ENCODE measurements around the gene NETO2.
"Not testable (repeated sequence)": the region's sequence is repeated elsewhere in the genome, so short reads cannot be mapped to it uniquely, and the experiment has no call there.

The NETO2 gene

DNA sequence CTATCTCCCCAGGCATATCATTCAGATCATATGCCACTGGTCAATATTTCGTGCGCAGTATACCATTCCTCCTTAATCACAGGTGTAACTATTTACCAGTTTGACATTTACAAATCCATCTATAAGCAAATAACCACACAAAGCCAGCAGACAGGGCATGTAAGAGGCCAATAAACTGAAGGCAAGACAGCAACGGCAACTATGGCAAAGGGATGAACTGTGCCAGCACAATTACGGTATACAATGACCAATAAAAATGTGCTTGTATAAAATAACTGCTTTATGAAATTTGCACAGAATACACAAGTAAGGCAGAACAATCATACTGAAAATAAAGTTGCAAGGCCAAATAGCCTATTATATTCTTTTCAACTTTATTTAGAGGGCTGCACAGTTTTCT is 9.2 kb downstream of the NETO2 start:
- DNase-seq = no peak

DNA sequence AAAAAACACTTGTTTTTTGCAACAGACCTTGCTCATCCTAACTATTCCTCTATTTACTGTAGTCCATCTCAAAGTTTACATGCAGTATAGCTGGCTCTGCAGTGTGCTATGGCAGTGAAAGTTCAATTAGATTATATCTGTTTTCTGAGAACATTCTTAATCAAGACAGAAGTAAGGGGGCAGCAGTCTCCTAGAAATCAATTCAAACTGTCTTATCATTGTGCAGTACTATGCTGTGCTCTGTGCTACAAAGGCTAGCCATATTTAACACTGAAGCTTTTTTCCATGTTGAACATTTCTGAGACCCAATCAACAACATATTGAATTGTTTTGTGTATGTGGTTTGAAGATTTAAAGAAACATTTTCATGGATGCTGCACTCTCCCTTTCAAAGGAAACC is 11.4 kb downstream of the NETO2 start:
- no peak for DNase-seq

DNA sequence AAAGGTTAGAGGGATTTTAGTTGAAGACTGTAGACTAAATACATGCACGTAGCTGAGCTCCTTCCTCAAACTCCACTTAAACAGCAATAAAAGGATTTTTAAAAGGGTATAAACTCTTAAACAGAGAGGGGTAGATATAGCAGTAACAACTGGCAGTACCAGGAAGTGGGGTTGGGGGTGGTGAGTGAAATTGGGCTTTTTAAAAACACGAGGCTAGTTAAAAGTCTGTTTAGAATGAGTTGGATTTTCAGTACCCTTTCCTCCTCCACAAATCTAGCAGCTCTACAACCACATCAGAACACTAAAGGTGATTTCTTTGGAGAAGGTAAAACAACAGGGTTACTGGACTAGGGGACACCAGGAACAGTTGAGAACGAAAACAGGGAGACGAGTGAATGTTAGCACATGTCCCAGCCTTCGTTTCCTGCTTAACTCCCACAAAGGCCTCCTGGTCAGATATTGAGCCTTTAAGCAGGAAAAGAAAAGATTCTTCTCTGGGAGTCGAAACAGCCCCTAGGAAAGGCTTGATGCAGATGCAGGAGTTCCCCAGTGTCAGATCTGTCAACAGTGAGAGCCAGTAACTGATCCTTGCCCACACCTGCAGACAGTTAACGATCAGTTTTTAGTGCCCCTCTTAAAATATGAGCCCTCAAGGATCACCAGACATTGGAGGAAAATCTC is 13.8 kb downstream of the NETO2 start:
- no peak for DNase-seq

DNA sequence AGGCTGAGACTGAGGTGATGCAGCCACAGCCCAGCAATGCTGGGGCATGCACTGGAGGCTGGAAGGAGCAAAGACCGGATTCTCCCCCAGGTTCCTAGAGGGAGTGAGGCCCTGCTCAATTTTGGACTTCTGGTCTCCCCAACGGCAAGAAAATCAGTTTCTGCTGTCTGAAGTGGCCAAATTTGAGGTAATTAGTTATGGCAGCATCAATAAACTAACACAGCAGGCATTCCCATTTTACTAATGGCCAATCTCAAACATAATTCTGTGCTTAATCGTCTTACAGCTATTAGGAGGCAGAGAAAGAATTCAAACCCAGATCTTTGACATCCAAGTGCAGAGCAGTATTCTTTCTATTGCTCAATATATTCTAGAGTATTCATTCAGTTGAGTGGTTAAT is 16.2 kb downstream of the NETO2 start:
- DNase-seq = no peak

DNA sequence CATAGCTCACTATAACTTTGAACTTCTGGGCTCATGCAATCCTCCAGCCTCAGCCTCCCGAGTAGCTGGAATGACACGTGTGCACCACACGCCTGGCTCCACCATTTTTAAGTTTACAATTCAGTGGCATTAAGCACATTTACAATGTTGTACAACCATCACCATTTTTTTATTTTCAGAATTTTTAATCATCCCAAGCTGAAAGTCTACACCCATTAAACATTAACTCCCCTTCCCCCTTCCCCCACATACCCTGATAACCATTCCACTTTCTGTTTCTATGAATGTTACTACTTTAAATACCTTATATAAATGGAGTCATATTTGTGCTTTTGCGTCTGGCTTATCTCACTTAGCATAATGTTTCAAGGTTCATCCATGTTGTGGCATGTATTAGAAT is 18.0 kb downstream of the NETO2 start:
- no peak for DNase-seq

DNA sequence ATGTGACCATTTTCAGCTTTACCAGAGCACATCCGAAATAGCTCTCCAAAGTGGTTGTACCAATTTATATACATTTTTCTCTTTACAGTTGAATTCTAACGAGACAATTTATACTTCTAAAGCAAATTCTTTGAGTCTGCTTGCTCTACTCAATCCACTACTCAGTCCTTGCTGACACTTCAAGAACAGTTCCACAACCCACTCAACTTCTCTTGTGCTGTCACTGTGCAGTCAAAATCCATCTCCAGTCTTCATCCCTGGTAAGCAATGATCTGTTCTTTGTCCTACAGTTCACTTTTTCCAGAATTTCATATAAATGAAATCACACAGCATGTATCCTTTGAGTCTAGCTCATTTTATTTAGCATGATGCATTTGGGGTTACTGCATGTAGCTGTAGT is 30.6 kb downstream of the NETO2 start:
- no peak for DNase-seq

DNA sequence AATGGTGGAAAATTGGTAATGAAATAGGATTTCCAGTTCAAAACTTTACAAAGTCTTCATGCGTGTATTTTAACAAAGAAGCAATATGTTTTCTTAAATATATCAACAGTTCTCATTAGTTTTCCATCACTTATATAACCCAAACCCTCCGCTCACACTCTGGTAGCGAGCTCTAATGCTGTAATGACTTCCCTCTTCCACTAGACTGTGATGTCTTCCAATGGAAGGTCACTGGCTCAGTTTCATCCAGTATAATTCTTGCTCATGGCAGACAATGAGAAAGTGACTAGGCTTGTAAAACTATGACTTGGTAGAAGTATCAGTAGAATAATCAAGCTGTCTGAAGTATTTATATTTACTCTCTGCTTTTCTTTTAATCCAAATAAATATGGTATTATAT is 32.8 kb downstream of the NETO2 start:
- no peak for DNase-seq

DNA sequence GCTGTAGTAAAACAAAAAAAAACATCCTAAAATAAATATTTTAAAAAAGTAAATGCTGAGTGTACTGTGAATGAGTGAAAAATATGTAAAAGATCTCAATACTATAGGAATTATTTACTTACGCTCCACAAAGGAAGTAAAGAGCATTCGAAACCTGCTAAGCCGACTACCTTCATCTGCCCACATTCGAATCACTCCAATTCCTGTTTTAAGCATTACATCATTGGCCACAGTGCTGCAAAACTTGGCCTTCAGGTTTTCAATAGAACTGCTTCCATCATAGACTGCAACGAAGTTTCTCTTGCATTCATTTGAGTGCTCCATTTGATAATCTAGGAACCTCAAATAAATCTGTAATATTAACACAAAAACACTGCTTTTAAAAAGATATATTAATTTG is 34.4 kb downstream of the NETO2 start:
- no peak for DNase-seq

DNA sequence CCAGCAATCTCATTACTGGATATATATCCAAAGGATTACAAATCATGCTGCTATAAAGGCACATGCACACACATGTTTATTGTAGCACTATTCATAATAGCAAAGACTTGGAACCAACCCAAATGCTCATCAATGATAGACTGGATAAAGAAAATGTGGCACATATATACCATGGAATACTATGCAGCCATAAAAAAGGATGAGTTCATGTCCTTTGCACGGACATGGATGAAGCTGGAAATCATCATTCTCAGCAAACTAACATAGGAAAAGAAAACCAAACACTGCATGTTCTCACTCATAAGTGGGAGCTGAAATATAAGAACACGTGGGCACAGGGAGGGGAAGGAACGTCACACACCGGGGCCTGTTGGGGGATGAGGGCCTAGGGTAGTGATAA is 40.8 kb downstream of the NETO2 start:
- not testable (repeated sequence) for DNase-seq

DNA sequence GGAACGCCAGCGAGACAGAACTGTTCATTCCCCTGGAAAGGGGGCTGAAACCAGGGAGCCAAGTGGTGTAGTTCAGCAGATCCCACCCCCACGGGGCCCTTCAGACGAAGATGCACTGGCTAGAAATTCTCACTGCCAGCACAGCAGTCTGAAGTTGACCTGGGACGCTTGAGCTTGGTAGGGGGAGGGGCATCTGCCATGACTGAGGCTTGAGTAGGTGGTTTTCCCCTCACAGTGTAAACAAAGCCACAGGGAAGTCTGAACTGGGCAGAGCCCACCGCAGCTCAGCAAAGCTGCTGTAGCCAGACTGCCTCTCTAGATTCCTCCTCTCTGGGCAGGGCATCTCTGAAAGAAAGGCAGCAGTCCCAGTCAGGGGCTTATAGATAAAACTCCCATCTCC is 46.6 kb downstream of the NETO2 start:
- not testable (repeated sequence) for DNase-seq

DNA sequence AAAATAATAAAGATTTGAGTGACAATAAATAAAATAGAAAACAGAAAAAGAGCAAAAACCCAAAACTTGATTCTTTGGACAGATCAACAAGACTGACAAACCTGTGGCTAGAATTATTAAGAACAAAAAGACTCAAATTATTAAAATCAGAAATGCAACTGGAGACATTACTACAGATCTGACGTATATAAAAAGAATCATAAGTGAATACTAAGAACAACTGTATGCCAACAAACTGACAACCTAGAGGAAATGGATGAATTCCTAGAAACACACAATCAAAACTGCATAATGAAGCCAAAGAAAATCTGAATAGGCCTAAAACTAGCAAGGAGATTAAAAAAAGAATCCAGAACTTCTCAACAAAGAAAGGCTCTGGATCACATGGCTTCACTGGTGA is 47.4 kb downstream of the NETO2 start:
- DNase-seq = no peak

DNA sequence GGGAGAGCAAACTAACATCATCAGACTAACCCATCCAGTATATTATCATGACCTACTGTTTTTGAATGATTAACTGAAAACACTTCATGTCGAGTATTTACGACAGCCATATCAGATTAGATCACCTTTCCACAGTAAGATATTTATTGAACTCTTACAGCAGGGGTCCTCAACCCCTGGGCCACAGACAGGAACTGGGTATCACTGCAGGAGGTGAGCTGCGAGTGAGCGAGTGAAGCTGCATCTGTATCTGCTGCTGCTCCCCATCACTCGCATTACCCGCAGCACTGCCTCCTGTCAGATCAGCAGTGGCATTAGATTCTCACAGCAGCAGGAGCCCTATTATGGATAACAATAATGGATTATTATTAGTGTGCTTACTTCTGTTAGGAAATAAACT is 59.5 kb downstream of the NETO2 start:
- DNase-seq = no peak

DNA sequence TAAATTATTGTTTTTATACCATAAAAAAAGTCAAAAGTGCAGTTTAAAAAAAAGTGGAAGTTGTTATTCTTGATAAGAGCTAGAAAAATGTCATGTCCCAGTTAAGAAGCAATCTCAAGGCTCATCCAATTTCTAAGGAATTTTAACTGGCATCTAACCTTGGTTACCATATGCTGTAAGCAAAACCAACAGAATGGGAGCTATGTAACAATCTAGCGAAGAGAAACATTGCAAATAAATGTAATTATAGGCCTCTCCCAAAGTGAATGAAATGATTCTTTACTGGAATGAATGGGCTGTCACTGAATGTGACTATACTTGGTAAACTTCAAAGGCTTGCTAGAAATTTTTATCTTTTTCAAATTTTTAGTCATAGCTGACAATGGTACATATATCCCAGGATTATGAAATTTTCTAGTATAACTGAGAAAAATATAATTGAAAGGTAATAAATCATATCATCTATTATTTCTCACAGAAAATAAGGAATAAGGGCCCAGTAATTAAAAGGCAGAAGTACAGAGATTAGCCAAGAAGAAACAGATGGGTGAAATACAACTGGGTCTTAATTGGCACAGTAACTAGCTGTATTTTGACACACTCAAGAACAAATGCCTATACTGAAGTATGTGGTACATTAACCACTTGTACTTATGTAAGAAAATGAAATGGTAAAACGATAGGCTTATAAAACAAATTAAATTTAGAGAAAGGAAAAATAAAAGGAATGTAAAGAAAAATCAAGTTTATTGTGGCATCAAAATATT is 61.5 kb downstream of the NETO2 start:
- no peak for DNase-seq

DNA sequence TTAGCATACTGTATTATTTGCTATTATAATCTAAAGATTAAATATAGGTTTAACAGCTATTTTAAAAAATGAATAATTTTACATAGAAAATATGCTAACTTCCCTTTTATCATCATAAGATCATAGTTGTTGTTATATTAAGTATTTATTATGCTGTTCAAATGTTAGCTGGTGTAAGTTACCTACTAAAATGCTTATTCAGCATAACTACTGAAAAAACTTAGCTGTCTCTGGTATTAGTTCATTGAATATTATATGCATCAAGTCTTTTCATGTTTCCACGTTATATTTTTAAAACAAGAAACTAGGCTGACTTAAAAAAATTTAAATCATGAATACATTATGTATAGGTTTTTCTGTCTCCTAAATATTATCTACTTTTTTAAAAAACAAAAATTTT is 62.6 kb downstream of the NETO2 start:
- DNase-seq = no peak

DNA sequence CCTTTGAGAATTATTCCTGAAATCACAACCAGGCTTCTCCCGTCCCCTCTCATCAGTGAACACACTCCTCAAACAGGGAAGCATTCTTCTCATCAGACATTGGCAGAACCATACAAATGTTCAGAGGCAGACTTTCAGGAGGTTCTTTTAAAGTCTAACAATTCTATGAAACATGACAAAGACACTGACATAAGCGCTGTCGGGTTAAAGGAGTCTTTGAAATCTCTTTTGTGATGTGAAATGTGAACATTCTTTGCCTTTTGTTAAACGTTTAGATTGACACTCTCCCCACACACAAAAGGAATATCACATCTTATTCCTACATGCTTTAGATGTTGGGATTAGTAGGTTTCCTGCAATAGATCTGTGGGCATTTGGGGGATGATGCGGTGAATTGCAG is 63.9 kb downstream of the NETO2 start:
- DNase-seq = no peak

DNA sequence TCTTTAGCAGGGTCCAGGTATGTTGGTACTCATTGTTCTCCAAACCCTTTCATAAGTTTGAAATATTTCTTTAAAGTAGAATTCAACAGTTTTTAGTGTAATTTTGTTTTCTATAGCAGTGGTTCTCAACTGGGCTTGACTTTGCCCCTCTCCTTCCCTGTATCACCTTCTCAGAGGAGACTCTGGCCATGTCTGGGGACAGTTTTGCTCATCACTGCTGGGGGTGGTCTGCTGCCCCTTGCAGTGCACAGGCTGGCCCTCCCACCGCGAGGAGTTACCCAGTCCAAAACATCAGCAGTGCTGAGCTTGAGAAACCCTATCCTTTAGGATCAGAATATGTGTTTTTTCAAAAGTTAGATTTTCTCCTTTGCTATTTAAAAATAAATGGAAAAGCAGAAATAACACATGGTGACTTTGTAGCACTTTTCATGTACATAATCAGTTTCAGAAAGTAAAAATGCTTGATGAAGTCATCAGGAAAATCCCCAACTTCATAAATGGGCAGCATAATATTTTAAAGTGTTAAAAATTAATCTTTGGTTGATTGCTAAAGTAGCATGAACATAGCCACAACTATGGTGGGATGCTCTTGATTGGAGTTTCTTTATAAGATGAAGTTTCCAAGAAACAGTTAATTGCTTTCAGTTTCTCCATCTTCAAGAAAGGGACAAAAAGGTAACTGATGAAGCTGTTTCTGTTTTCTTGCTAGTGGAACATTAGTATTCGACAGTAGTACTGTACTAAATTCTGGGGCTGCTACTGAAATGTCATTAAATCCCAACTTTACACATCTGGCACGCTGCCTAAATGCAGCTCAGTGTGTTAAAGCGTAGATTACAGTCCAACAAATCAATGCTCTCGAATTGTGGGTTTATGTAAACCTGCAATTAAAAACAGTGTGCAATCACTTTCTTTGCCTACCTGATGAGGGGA is 70.3 kb downstream of the NETO2 start:
- no peak for DNase-seq

DNA sequence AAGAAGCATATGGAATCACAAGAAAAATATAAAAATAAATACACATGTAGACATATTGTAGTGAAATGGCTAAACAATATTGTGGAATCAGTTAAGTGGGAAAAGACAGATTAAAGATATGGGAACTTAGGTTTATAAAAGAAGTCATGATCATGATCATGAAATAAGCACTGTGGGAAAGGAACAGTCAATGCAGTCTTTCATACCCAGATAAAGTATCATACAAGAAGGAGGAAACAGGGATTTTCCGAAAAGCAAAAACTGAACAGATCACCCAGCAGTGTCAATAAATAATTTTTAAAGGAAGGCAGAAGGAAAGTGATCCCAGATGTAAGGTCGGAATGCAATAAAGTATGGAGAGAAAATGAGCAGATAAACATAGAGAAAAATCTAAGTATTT is 71.6 kb downstream of the NETO2 start:
- DNase-seq = no peak

DNA sequence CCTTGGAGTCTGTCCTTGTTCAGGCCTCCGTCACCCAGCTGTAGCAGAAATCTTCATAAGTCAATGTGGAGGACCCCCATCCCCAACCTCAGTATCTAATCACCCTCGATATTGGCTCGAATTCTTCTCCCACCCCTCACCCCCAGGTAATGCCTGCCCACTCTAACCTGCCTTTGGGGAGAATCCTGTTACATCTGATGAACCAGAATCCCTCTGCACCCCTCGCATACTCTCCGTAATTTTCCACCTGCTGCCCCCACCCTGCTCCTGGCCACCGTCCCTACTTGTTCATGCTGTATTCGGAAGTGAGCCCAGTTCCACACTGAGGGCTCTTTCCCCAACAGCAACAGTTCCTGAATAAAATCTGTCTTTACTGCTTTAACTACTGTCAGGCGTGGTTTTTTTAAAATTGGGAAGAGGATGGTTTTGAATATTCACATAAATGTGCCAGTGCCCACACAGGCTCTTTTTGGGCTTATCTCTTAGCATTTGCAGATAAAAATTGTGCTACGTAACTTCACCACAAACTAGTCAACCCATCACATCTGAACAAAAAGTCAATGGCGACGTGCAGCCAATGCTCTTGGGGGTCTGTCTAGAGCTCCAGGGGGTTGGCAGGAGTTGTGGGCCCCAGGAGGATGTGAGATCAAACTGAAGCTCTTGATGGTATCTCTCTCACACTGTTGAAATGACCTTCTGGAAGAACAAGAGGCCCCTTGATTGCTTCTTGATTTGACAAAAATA is 73.7 kb downstream of the NETO2 start:
- DNase-seq = no peak

DNA sequence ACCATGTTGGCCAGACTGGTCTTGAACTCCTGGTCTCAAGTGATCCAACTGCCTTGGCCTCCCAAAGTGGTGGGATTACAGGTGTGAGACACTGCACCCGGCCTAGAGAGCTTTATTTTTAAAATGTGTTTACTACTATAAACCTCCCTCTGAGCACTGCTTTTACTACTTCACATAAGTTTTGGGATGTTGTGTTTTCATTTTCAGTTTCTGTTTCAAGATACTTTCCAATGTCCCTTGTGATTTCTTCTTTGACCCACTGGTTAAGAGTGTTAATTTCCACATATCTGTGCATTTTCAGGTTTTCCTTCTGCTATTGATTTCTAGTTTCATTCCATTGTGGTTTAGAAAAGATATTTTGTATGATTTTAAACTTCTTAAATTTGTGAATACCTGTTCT is 74.4 kb downstream of the NETO2 start:
- no peak for DNase-seq

DNA sequence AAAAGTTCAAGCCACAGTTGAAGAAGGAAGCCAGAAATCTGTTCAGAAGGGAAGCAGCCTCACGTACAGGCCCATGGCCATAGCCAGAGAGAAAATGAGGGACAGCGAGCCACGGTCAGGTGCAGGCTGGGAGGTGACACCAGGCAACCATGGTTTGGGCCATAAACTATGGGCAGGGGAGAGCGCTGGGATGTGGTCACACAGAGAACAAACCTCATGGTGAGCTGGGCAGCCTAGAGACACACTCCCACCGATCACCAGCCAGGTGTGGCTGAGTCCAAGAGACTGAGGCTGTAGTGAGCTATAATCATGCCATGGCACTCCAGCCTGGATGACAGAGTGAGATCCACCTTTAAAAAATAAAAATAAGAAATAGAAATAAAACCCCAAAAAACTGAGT is 76.5 kb downstream of the NETO2 start:
- DNase-seq = no peak

DNA sequence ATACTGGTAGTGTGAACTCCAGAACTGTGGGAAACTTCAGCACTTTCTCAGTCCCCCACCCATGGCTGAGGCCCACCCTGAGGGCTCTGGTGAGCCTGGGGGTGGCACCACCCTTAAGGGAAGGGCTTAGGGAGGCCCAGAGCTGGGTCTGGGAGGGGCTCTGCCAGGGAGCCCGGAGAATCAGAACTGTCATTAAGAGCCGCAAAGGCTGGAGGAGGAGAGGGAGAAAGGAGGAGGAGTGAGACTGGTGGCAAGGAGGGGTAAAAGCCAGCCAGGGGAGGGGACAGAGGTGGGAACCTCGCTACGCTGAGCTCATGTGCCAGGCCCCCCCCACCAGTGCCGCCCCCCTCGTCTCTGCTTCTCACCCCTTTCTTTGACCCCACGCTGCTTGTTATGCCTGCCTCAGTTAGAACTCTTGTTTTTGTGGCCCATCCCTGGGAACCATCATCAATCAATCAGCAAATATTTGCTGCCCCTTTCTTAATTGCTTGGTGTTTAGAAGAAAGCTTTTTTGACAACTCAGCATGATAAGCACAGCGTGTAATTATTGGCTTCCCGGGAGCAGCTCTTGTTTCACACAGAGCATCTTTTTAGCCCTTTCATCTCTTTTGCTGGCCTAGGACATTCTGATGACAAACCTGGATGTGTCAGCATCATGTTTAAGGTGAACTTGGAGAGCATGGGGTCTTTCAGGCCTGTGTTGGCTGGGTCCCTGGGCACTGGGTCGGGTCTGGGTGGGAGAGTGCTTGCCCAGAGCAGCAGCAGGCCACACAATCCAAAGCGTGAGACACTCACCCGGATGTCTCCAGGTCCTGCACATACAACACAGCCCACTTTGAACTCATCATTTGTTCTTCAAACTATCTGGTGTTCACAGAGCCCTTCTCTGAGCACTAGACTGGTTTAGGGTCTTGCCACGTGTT is 77.7 kb downstream of the NETO2 start:
- DNase-seq = no peak

DNA sequence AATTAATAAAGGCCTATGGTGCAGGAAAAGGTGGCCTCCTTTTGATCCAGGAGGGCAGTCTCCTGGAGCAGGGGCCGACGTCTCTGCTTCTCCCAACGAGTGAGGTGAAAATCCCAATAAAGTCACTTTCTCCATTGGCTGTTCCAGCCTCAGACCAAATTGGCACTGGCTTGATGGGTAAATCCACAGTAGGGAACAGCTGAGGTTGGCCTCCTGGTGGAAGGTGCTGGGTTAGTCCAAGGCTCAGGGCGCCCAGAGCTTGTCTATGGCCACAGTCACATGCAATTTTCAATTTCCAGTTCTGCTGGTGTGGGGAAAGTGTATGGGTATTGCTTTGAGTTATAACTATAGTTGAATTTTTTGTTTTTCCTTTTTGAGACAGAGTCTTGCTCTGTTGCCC is 79.0 kb downstream of the NETO2 start:
- no peak for DNase-seq

All from activated CD8-positive, alpha-beta memory T cell treated with anti-CD3 and anti-CD28 coated beads, Interleukin-2, amount 50 U/mL, for 4 hours (primary cell).